Endothelial cell of umbilical vein (primary cell): Measurements from ENCODE around the gene UBE4B. TPM values are rescaled to one million over a fixed set of nuclear protein-coding genes. Genes with fewer than 3 reads are reported as not detected.

Source experiments
- BruUV-seq: library from RNA; stranded (reverse); fragments of 400-500 nt; replicated peaks from 2 replicates; lab custom pipeline; 2021; lab: Mats Ljungman, UMichigan
- CTCF ChIA-PET: fragments of 300-600, 350-600 bp; sonication (Branson Sonifier 250); formaldehyde crosslinking; loops from one replicate; lab custom pipeline; 2021; ENCODE audit warnings: antibody characterized with exemption, inconsistent platforms; lab: Charles Lee
- POLR2A ChIA-PET: fragments of 300-600, 350-600 bp; sonication (Branson Sonifier 250); formaldehyde crosslinking; loops from one replicate; lab custom pipeline; 2021; ENCODE audit warnings: antibody characterized with exemption, inconsistent platforms; lab: Charles Lee
- DNase-seq: peaks from one replicate; pipeline ENCODE4 v3.0.0-alpha.2; 2011; ENCODE audit warnings: low read depth, low spot score
- FAIRE-seq: peaks from 2 replicates; lab custom pipeline; 2011; peaks lifted over from hg19 to GRCh38; lab: Jason Lieb, UNC
- H2AFZ ChIP-seq: 2 replicates; pipeline ENCODE4 v1.6.0; 2012; ENCODE audit warnings: low read depth, low read length, control low read depth, inconsistent platforms
- H3K27ac ChIP-seq: 2 replicates; pipeline ENCODE4 v1.5.1; 2011; ENCODE audit warnings: low read depth, mild to moderate bottlenecking, control low read depth, low read length, moderate library complexity; ENCODE audit not compliant: insufficient read depth
- H3K27me3 ChIP-seq, 2 experiments: 2 replicates each; pipeline versions ENCODE4 v1.6.0 to v1.6.1; 2011; ENCODE audit warnings: low read length in 2 of 2, mixed read lengths in 1 of 2; ENCODE audit not compliant: control insufficient read depth in 2 of 2, insufficient read depth in 2 of 2
- H3K36me3 ChIP-seq, 2 experiments: 2 replicates in 1 of 2; 3 replicates in 1 of 2; pipeline ENCODE4 v1.5.1; 2011; ENCODE audit warnings: low read length in 2 of 2, mild to moderate bottlenecking in 1 of 2, moderate library complexity in 1 of 2; ENCODE audit not compliant: control insufficient read depth in 2 of 2, insufficient read depth in 2 of 2; ENCODE audit errors: extremely low read depth in 1 of 2
- H3K4me1 ChIP-seq: 3 replicates; pipeline ENCODE4 v1.5.1; 2011; ENCODE audit warnings: mild to moderate bottlenecking, low read length; ENCODE audit not compliant: control insufficient read depth, insufficient read depth; ENCODE audit errors: extremely low read depth
- H3K4me2 ChIP-seq: 2 replicates; pipeline ENCODE4 v1.6.1; 2011; ENCODE audit warnings: low read length, control low read depth, mixed read lengths; ENCODE audit not compliant: insufficient read depth
- H3K4me3 ChIP-seq, 3 experiments: fragments of 200-600 bp in 1 of 3; sonication (generic), shearing (Covaris generic) in 1 of 3; replicated peaks in 1 of 3; 2 replicates each; pipeline ENCODE4 v1.5.1; 2011 to 2016; ENCODE audit warnings: control low read depth in 3 of 3, low read length in 3 of 3, mild to moderate bottlenecking in 2 of 3, inconsistent platforms in 1 of 3, low read depth in 1 of 3, moderate library complexity in 1 of 3; ENCODE audit not compliant: insufficient read depth in 1 of 3
- H3K79me2 ChIP-seq: 2 replicates; pipeline ENCODE4 v1.6.0; 2012; ENCODE audit warnings: low read length, inconsistent platforms; ENCODE audit not compliant: control insufficient read depth, insufficient read depth
- H3K9ac ChIP-seq: replicated peaks from 2 replicates; pipeline ENCODE3; 2011; ENCODE audit warnings: low read length, control low read depth; ENCODE audit not compliant: insufficient read depth; ENCODE audit errors: extremely low read depth
- H3K9me1 ChIP-seq: replicated peaks from 3 replicates; pipeline ENCODE4 v1.6.0; 2011; ENCODE audit warnings: mild to moderate bottlenecking, low read length; ENCODE audit not compliant: control insufficient read depth, insufficient read depth; ENCODE audit errors: extremely low read depth
- H3K9me3 ChIP-seq: replicated peaks from 2 replicates; pipeline ENCODE4 v1.5.1; 2012; ENCODE audit warnings: low read length, inconsistent platforms; ENCODE audit not compliant: control insufficient read depth, insufficient read depth
- H4K20me1 ChIP-seq: replicated peaks from 2 replicates; pipeline ENCODE3; 2011; ENCODE audit warnings: mild to moderate bottlenecking, low read length; ENCODE audit not compliant: control insufficient read depth, insufficient read depth; ENCODE audit errors: extremely low read depth
- EZH2 ChIP-seq: IDR thresholded peaks from 2 replicates; pipeline ENCODE4 v1.6.1; 2012; ENCODE audit warnings: borderline replicate concordance, low read depth, mild to moderate bottlenecking, moderate library complexity, low read length, inconsistent platforms; ENCODE audit not compliant: severe bottlenecking
- FOS ChIP-seq: IDR thresholded peaks from 2 replicates; pipeline ENCODE4 v1.6.1; 2011; ENCODE audit warnings: mild to moderate bottlenecking, low read length, moderate library complexity, borderline replicate concordance; ENCODE audit not compliant: insufficient read depth
- GATA2 ChIP-seq: IDR thresholded peaks from 2 replicates; pipeline ENCODE4 v1.7.0; 2011; ENCODE audit warnings: low read depth, mild to moderate bottlenecking, moderate library complexity, mixed read lengths, low read length; ENCODE audit not compliant: insufficient read length, insufficient read depth
- JUN ChIP-seq: IDR thresholded peaks from 2 replicates; pipeline ENCODE4 v1.6.1; 2011; ENCODE audit warnings: borderline replicate concordance, low read depth; ENCODE audit not compliant: insufficient read length, insufficient read depth
- MYC ChIP-seq: IDR thresholded peaks from one replicate; pipeline ENCODE4 v1.6.1; 2011; ENCODE audit warnings: mild to moderate bottlenecking, low read depth, low read length
- POLR2A ChIP-seq: IDR thresholded peaks from 2 replicates; pipeline ENCODE4 v1.6.1; 2012; ENCODE audit warnings: low read depth, mild to moderate bottlenecking, control low read depth, low read length
- POLR2AphosphoS5 ChIP-seq: IDR thresholded peaks from 2 replicates; pipeline ENCODE4 v1.6.1; 2012; ENCODE audit warnings: low read depth, mild to moderate bottlenecking, control low read depth, low read length, moderate library complexity; ENCODE audit not compliant: insufficient read depth
- dilution Hi-C: fragments of 300-500 bp; cut with MboI; formaldehyde crosslinking; loops from one replicate; pipeline ENCODE4 v1.15.0; 2019; ENCODE audit warnings: low sequenced_read_pairs; ENCODE audit not compliant: extremely low pct_ligation_motif_present
- intact Hi-C: fragments of 100-400 bp; cut with micrococcal nuclease; formaldehyde crosslinking; loops from one replicate; pipeline ENCODE4 v1.10.0; 2022
- polyA plus RNA-seq, 4 experiments: library from polyadenylated mRNA; depleted of rRNA in 3 of 4; stranded (reverse) in 3 of 4; unstranded in 1 of 4; fragments of >200 nt; gene quantifications; 2 replicates each; pipeline versions ENCODE4 v1.2.1 to v1.2.3, GENCODE V29; 2011 to 2012; ENCODE audit warnings: missing spikeins in 1 of 4
- total RNA-seq: library from RNA; stranded (reverse); gene quantifications from 2 replicates; pipeline ENCODE4 v1.2.3, GENCODE V29; 2021
- TF ChIP-seq, protein P1 (sequence below), 2 donors: IDR thresholded peaks; 1 replicate in 1 of 2; 2 replicates in 1 of 2; pipeline ENCODE4 v1.5.1; 2011; ENCODE audit warnings: low read length in 2 of 2, mild to moderate bottlenecking in 2 of 2, moderate library complexity in 2 of 2, control low read depth in 1 of 2, inconsistent platforms in 1 of 2, low read depth in 1 of 2; ENCODE audit not compliant: insufficient read depth in 1 of 2; ENCODE audit errors: extremely low read depth in 1 of 2
- TF ChIP-seq, protein P2 (sequence below): IDR thresholded peaks from 2 replicates; pipeline ENCODE4 v1.6.1; 2011; ENCODE audit not compliant: insufficient read depth, insufficient read length

The UBE4B gene
- total and polyA plus RNA-seq, 2 donors (not counting 3 experiments of a cell fraction or from before 2014, with no cell fraction given): 17.8 to 54.5 TPM

DNA sequence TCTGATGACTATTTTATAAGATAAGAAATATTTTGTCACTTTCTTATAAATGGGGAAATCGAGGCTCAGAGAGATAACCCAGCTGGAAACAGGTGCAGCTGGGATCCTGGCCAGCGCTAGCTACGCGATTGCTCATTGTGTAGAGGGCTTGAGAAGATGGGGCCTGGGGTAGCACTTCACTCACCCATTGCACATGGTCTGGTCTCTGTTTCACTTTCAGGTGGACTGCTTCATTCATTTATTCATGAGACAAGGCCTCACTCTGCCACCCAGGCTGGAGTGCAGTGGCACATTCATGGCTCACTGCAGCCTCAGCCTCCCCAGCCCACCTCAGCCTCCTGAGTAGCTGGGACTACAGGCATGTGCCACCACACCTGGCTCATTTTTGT is 23.8 kb downstream of the UBE4B start:
- H3K79me2 ChIP-seq: peaks cover 38% of the 10 kb centered on the region
- no peak overlapping the region for H3K4me3 ChIP-seq
- FAIRE-seq: no peak
- H4K20me1 ChIP-seq: no peaks in the 10 kb centered on the region
- no peak overlapping the region for H3K27ac ChIP-seq
- TF ChIP-seq MYC: no peak
- TF ChIP-seq GATA2: no peak
- TF ChIP-seq POLR2AphosphoS5: no peak
- TF ChIP-seq, protein P1, sequence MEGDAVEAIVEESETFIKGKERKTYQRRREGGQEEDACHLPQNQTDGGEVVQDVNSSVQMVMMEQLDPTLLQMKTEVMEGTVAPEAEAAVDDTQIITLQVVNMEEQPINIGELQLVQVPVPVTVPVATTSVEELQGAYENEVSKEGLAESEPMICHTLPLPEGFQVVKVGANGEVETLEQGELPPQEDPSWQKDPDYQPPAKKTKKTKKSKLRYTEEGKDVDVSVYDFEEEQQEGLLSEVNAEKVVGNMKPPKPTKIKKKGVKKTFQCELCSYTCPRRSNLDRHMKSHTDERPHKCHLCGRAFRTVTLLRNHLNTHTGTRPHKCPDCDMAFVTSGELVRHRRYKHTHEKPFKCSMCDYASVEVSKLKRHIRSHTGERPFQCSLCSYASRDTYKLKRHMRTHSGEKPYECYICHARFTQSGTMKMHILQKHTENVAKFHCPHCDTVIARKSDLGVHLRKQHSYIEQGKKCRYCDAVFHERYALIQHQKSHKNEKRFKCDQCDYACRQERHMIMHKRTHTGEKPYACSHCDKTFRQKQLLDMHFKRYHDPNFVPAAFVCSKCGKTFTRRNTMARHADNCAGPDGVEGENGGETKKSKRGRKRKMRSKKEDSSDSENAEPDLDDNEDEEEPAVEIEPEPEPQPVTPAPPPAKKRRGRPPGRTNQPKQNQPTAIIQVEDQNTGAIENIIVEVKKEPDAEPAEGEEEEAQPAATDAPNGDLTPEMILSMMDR (IDR thresholded peaks at IDR 0.05; ENCODE audit: extremely low read depth in 1 of 2, insufficient read depth in 1 of 2, low read depth in 1 of 2, low read length in 2 of 2): no peak
- TF ChIP-seq, protein P2, sequence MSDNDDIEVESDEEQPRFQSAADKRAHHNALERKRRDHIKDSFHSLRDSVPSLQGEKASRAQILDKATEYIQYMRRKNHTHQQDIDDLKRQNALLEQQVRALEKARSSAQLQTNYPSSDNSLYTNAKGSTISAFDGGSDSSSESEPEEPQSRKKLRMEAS: no peak
- TF ChIP-seq JUN: no peak
- no peak for TF ChIP-seq EZH2
- no peak for TF ChIP-seq POLR2A
- TF ChIP-seq FOS: no peak
- H3K9ac ChIP-seq: no peak overlapping the region
- H2AFZ ChIP-seq: no peak overlapping the region
- ChIA-PET CTCF (interaction anchor here (0.9 kb wide), 1 partner anchor 17 kb away, joined by 3 read pairs; no protein-coding TSS in a partner anchor), POLR2A (no interaction called here)
- BruUV-seq: no TSS peak
- H3K9me1 ChIP-seq: no peaks in the 10 kb centered on the region
- dilution Hi-C loops (no loop called here), intact Hi-C loops (no loop called here)
- H3K27me3 ChIP-seq: no peaks in the 10 kb centered on the region
- DNase-seq: no peak
- no peaks in the 10 kb centered on the region for H3K4me1 ChIP-seq
- no peaks in the 10 kb centered on the region for H3K36me3 ChIP-seq
- no peaks in the 10 kb centered on the region for H3K9me3 ChIP-seq
- H3K4me2 ChIP-seq: no peak overlapping the region
